Measurements from ENCODE around the gene TSC22D2. TPM values are rescaled to one million over a fixed set of nuclear protein-coding genes. Genes with fewer than 3 reads are reported as not detected.

TSC22D2 gene
- total and polyA plus RNA-seq, 10 of the 15 experiments (the other 5 are each of a cell fraction or from before 2014, with no cell fraction given), result 7.4 to 19.4 (median 10.9) TPM

GRCh38 chr3:150362515-150363302 is 45.4 kb upstream of the TSC22D2 start:
- 56% methylated on average over 2 of the region's 2 CpGs for WGBS (ENCODE audit: insufficient coverage, insufficient replicate concordance, low lambda C conversion rate, missing lambda C conversion rate)
- Histone ChIP-seq H3K4me3 (no peak overlapping the region), H3K9me3 (replicated peaks; ENCODE audit: control insufficient read depth, insufficient read depth, low read length) (no peaks in the 10 kb centered on the region), H3K27ac (ENCODE audit: control insufficient read depth, insufficient read depth) (no peak overlapping the region), H3K9ac (ENCODE audit: control insufficient read depth, insufficient read depth, low read length) (no peak overlapping the region), H2AFZ (ENCODE audit: control insufficient read depth, low read depth, low read length) (no peak overlapping the region), H3K4me1 (ENCODE audit: control insufficient read depth, insufficient read depth, low read length) (no peaks in the 10 kb centered on the region), H3K27me3 (replicated peaks in 1 of 2; ENCODE audit: control insufficient read depth in 2 of 2, insufficient read depth in 2 of 2, low read length in 1 of 2) (no peaks in the 10 kb centered on the region), H3K4me2 (ENCODE audit: control insufficient read depth, insufficient read depth) (no peak overlapping the region), H3K79me2 (ENCODE audit: control insufficient read depth, insufficient read depth, low read length) (no peaks in the 10 kb centered on the region), H4K20me1 (ENCODE audit: control insufficient read depth, insufficient read depth) (no peaks in the 10 kb centered on the region), H3K36me3 (ENCODE audit: control insufficient read depth in 2 of 2, insufficient read depth in 2 of 2, low read length in 1 of 2) (no peaks in the 10 kb centered on the region)
- CTCF ChIA-PET, result no interaction called here
- SMC1A ChIA-PET (ENCODE audit: uncharacterized antibody, unreplicated experiment), result interaction anchor here (1.2 kb wide), 2 partner anchors 10 to 22 kb away, joined by 3 read pairs; no protein-coding TSS in a partner anchor
- DNase-seq (ENCODE audit: low read depth, low spot score), result no peak
- in situ Hi-C loops (cut with MboI), result no loop called here
- BruUV-seq (replicated peaks), result no TSS peak
- POLR2A ChIA-PET, result no interaction called here
- ATAC-seq, result no peak
- FAIRE-seq, result no peak
- RAD21 ChIA-PET (ENCODE audit: unreplicated experiment), result interaction anchor here (1.5 to 1.6 kb wide), 2 partner anchors 22 to 46 kb away, joined by 4 to 12 read pairs; no protein-coding TSS in a partner anchor
- intact Hi-C loops (cut with micrococcal nuclease; ENCODE audit: unreplicated experiment), result no loop called here
- TF ChIP-seq DPF2 (IDR thresholded peaks at IDR 0.05) (no peak), ZNF622 (IDR thresholded peaks at IDR 0.05) (no peak), E2F4 (IDR thresholded peaks at IDR 0.05; ENCODE audit: low read depth, low read length) (no peak), FOXM1 (IDR thresholded peaks at IDR 0.05; ENCODE audit: low read depth, low read length) (no peak), MLLT1 (IDR thresholded peaks at IDR 0.05) (no peak), BMI1 (IDR thresholded peaks at IDR 0.05; ENCODE audit: borderline replicate concordance) (no peak), MEF2B (IDR thresholded peaks at IDR 0.05; ENCODE audit: partially characterized antibody, poor library complexity, severe bottlenecking) (no peak), SMAD1 (IDR thresholded peaks at IDR 0.05; ENCODE audit: low read depth, partially characterized antibody) (no peak), SUPT20H (IDR thresholded peaks at IDR 0.05; ENCODE audit: borderline replicate concordance, control insufficient read depth, low read depth, low read length) (no peak), RELB (IDR thresholded peaks at IDR 0.05; ENCODE audit: low read depth) (no peak), MXI1 (IDR thresholded peaks at IDR 0.05; ENCODE audit: low read depth, low read length) (no peak), ZBTB4 (CRISPR knock-in tag; IDR thresholded peaks at IDR 0.05) (no peak), PBX3 (IDR thresholded peaks at IDR 0.05; ENCODE audit: insufficient replicate concordance, low read depth, low read length) (no peak)

All from GM12878 (cell line).